ENCODE results near the gene BRD1. TPM values are rescaled to one million over a fixed set of nuclear protein-coding genes. Genes with fewer than 3 reads are reported as not detected.
A peak's percentile ranks its signal among the peaks of the same experiment; 100 is the strongest.

The BRD1 gene
- total and polyA plus RNA-seq, 8 donors: 27.4 to 50.3 (median 37.9) TPM

DNA sequence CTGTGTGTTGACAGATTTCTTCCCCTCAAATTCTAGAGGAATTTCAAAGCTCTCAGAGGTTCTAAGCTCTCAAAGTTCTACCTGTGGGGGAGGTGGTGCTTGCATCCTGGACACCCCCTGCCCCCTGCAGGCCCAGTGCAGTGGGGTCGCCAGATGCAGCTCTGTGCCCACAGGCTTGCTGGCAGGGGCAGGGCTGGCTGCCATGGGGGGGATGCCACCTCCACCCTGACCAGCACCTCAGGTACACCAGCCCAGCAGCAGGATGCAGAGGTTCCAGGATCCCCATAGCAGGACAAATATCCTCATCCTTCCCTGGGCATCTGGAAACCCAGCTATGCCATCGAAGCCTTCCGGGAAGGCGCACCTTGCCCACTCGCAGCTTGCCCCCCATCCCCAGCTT lies 91.1 kb downstream of the BRD1 start:
- ATAC-seq (no peak), DNase-seq (peak in 2 of 4 donors; percentile 1 to 60)
- intact Hi-C loops (cut with DNase I): no loop called here
- Histone ChIP-seq H3K36me3 (no peaks in the 10 kb centered on the region), H3K4me1 (no peaks in the 10 kb centered on the region), H3K9me3 (no peaks in the 10 kb centered on the region), H3K27me3 (peaks cover 0 to 69% of the 10 kb centered on the region in 2 donors), H3K27ac (no peak overlapping the region), H3K4me3 (no peak overlapping the region)
- no peak for TF ChIP-seq CTCF (IDR thresholded peaks at IDR 0.05)

GRCh38 chr22:49735901-49736421 lies 91.7 kb downstream of the BRD1 start:
- Histone ChIP-seq H3K27me3 (peaks cover 0 to 74% of the 10 kb centered on the region in 2 donors), H3K4me1 (no peaks in the 10 kb centered on the region), H3K4me3 (no peak overlapping the region), H3K36me3 (no peaks in the 10 kb centered on the region), H3K27ac (no peak overlapping the region), H3K9me3 (no peaks in the 10 kb centered on the region)
- no peak for ATAC-seq
- peak in 1 of 4 donors; percentile 19 for DNase-seq
- no peak for TF ChIP-seq CTCF (IDR thresholded peaks at IDR 0.05)
- intact Hi-C loops (cut with DNase I): no loop called here

- Histone ChIP-seq H3K9me3 (no peaks in the 10 kb centered on the region), H3K4me1 (no peaks in the 10 kb centered on the region), H3K27me3 (peaks cover 0 to 78% of the 10 kb centered on the region in 2 donors), H3K4me3 (no peak overlapping the region), H3K36me3 (no peaks in the 10 kb centered on the region), H3K27ac (no peak overlapping the region)
- intact Hi-C loops (cut with DNase I): no loop called here
- peak; percentile 65 for ATAC-seq
- no peak for TF ChIP-seq CTCF (IDR thresholded peaks at IDR 0.05)
- DNase-seq: peak in 3 of 4 donors; percentile 24 to 61 (median 36)
Observed at GRCh38 chr22:49735411-49735900, 92.2 kb downstream of the BRD1 start.

DNA sequence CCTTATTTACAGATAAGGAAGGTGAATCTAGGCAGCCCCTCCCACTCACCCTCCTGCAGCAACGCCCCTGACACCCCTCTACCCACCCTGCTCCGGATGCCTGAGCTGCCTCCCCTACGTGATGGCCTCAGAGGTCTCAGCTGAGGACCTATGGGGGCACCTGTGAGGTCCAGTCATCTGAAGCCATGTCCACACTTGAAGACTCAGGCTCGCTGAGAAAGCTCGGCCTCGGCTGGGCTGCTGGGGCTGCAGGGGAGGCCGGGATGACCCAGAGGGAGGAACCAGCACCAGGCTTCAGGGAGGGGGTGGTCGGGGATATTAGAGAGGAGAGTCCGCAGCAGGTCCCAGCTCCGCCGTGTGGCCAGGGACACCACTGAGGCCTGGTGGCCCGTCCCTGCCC lies 92.8 kb downstream of the BRD1 start:
- Histone ChIP-seq H3K27me3 (peaks cover 0 to 81% of the 10 kb centered on the region in 2 donors), H3K27ac (no peak overlapping the region), H3K36me3 (no peaks in the 10 kb centered on the region), H3K4me3 (no peak overlapping the region), H3K4me1 (no peaks in the 10 kb centered on the region), H3K9me3 (no peaks in the 10 kb centered on the region)
- no peak for ATAC-seq
- peak in 2 of 4 donors; percentile 4 to 44 for DNase-seq
- no peak for TF ChIP-seq CTCF (IDR thresholded peaks at IDR 0.05)
- intact Hi-C loops (cut with DNase I): no loop called here

DNA sequence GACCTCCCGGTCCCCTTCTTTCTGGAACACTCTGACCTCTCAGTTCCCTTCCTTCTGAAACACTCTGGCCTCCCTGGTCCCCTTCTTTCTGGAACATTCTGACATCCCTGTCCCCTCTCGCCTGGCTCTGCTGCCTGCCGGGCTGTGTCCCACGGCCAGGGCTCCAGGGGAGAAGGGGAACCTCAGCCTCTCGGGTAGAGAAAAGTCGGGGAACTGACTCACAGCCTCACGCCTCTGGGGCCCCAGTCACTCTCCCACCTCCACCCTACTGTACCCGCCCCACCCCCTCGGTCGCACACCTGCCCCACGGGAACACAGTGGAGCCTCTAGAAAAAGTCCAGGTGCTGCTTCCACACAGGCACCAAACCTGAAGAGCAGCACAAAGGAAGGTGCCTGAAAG lies 93.3 kb downstream of the BRD1 start:
- TF ChIP-seq CTCF (IDR thresholded peaks at IDR 0.05): no peak
- intact Hi-C loops (cut with DNase I): no loop called here
- ATAC-seq: no peak

More for the DNA sequence above, 93.3 kb downstream of the BRD1 start:
- no peaks in the 10 kb centered on the region for H3K4me1 ChIP-seq
- H3K36me3 ChIP-seq: no peaks in the 10 kb centered on the region
- H3K4me3 ChIP-seq: no peak overlapping the region
- DNase-seq: peak in 2 of 4 donors; percentile 6 to 32
- peaks cover 0 to 86% of the 10 kb centered on the region in 2 donors for H3K27me3 ChIP-seq
- H3K27ac ChIP-seq: no peak overlapping the region
- H3K9me3 ChIP-seq: no peaks in the 10 kb centered on the region
